ENCODE measurements around the gene NOPCHAP1.
A peak's percentile ranks its signal among the peaks of the same experiment; 100 is the strongest.
"Not testable (repeated sequence)": the region's sequence is repeated elsewhere in the genome, so short reads cannot be mapped to it uniquely, and the experiment has no call there.

The NOPCHAP1 gene

DNA sequence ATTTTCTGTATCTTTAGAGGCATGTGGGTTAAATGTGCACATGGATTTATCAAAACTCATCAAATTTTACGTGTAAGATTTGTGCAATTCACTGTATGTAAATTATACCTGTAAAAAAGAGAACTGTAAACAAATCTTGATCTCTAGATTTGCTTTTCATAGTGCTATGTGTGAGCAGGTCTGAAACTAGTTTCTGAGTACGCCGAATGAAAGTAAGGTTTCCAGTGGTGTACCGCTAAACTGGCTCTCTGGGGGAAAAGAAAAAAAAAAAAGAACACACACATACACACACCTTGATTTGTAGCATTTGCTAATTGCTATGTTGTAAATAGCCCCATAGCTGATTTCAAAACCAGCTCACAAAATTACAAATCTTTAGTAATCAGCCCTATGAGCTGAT is 19.4 kb upstream of the NOPCHAP1 start:
- no peak for DNase-seq

GRCh38 chr12:104969343-104969742 is 16.8 kb upstream of the NOPCHAP1 start:
- no peak for DNase-seq

DNA sequence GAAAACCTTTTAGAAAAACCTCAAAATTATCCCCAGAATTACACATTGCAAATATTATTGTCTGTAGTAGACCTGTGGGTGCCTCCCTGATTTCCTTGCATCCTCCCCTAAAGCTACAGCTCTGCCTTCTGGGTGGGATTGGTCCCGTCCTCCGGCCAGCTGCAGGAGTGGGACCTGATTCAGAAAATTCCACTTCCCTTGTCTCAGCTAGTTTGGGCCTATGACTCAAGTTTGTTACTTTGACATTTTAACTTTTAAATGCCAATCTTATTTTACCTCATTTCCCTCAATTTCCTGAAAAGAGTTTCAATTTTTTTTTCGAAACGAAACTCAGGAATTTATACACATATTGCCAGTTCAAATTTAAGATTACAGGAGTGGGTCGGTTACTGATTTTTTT is 14.8 kb upstream of the NOPCHAP1 start:
- DNase-seq: no peak

- no peak for DNase-seq
Measured at GRCh38 chr12:104973250-104973649, 12.9 kb upstream of the NOPCHAP1 start.

GRCh38 chr12:104974626-104975290 is 11.4 kb upstream of the NOPCHAP1 start:
- no peak for DNase-seq

GRCh38 chr12:104975587-104976343 is 10.4 kb upstream of the NOPCHAP1 start:
- DNase-seq: no peak

DNA sequence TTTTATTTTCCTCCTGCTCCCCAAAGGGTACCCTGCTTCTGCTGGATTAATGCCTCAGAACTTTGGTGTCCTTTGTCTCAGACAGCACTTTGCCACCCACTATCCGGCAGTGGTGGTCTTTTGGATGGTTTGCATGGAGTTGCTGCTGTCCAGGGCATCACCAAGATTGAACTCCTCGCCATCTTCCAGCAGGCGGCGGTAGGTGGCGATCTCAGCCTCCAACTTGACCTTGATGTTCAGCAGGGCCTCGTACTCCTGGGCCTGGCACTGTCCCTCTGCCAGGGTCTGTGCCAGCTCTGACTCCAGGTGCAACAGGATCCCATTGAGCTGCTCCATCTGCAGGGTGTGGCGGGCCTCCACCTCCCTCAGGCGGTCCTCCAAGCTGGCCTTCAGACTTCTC is 9.4 kb upstream of the NOPCHAP1 start:
- no peak for DNase-seq

- DNase-seq: not testable (repeated sequence)
Measured at GRCh38 chr12:104977688-104978087, 8.4 kb upstream of the NOPCHAP1 start.

- DNase-seq: no peak
Measured at GRCh38 chr12:104985206-104985605, 910 bp upstream of the NOPCHAP1 start.

DNA sequence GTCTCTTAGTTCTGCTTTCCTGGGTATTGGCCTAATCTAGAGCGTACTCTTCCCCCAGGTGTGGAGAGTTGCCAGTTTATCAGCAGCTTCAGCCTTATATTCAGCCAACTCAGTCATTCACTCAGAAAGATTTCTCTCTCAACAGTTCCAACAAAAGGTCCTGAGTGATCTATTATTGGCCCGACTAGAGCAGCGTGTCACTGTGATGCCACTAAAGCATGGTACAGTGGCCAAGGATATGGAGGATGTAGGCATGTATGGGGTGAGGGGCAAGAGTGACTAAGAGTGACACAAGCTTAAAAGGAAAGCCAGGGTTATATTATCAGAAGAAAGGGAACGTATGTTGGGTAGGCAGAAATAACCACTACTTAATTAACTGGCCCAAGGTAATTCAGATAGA is 4.8 kb downstream of the NOPCHAP1 start:
- DNase-seq: no peak

DNA sequence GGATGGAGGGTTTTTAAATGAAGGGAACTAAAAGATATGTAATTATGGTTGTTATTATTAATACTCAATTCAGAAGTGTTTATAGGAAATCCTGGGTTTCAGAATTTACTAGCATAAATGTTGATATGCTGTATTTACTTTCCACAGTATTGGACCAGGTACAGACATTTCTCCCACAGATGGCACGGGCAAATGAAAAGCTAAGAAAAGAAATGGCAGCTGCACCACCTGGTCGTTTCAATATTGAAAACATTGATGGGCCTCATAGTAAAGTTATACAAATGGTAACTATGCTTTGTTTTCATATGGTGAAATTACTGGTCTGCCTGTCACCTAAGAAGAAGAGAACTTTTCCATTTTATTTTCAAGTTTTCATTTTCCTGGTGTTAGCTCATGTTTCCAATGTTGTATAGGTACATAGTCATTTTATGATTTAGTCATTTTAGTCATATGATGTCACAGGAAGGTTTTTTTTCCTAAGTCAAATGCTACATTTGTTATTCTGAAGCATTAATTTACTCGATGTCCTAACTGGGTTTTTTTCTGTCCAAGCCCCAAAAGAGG is 5.5 kb downstream of the NOPCHAP1 start:
- DNase-seq: no peak

DNA sequence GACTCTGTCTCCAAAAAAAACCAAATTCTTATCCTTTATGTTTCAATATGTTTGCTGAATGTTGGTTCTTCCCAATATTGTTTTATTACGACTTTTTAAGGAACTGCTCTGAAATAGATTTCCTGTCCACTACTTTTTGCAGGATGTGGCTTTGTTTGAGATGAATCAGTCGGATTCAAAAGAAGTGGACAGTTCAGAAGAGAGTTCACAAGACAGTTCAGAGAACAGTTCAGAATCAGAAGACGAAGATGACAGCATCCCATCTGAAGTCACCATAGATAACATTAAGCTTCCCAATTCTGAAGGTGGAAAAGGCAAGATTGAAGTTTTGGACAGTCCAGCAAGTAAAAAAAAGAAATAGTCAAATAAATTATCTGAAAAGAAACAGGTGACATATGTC is 8.2 kb downstream of the NOPCHAP1 start:
- no peak for DNase-seq

GRCh38 chr12:104997541-104997940 is 11.4 kb downstream of the NOPCHAP1 start:
- DNase-seq: no peak

GRCh38 chr12:104998423-104999346 is 12.6 kb downstream of the NOPCHAP1 start:
- no peak for DNase-seq

DNA sequence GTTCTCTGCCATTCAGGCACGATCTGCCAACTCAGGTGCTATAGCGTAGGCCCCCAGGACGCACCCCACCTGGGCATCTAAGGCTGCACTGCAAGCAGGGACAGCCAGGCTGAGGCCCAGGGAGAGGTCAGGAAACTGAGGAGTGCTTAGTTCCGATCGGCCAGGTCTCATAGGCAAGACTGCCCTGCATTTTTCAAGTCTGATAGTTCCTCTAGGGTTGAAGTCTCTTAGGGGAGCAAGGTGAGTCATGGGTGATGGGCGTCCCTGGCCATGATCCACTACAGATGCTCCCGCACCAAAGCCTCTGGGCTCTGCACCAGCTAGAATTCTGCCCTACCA is 13.2 kb downstream of the NOPCHAP1 start:
- DNase-seq: no peak

- DNase-seq: no peak
Measured at GRCh38 chr12:105001476-105001875, 15.4 kb downstream of the NOPCHAP1 start.

- DNase-seq: no peak
Measured at GRCh38 chr12:105013892-105014291, 27.8 kb downstream of the NOPCHAP1 start.

- DNase-seq: no peak
Measured at GRCh38 chr12:105014603-105015002, 28.5 kb downstream of the NOPCHAP1 start.

GRCh38 chr12:105015543-105015942 is 29.4 kb downstream of the NOPCHAP1 start:
- no peak for DNase-seq

GRCh38 chr12:105018012-105018411 is 31.9 kb downstream of the NOPCHAP1 start:
- DNase-seq: no peak

GRCh38 chr12:105018776-105019175 is 32.7 kb downstream of the NOPCHAP1 start:
- DNase-seq: peak; percentile 65 to 89

- DNase-seq: peak in 1 of 2 experiments; percentile 43
Measured at GRCh38 chr12:105020241-105020962, 34.3 kb downstream of the NOPCHAP1 start.

- DNase-seq: no peak
Measured at GRCh38 chr12:105024928-105025327, 38.8 kb downstream of the NOPCHAP1 start.

Measured in NCI-H446 (cell line).